ENCODE measurements around the gene DNAH2. TPM values are rescaled to one million over a fixed set of nuclear protein-coding genes. Genes with fewer than 3 reads are reported as not detected.

The DNAH2 gene
- total and polyA plus RNA-seq, 7 donors = under 0.01 to 0.36 (median 0.30) TPM; not detected in 3

DNA sequence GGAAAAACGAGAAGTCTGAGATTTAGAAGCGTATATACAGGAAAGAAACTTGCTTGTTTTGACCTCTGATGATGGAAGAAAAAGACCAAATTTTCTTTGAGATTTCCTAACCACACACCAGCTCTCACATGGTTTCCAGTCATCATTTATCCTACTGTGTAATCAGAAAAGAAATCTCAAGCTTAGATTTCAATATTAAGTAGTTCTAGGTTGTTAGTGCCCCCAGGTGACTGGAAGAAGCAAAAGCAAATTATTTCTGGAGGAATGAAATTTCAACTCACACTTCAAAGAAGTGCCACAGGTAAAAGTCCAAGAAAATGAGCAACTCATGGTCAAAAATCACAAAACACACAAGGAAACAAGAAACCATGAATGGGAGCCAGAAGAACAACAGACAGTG is 64.7 kb downstream of the DNAH2 start:
- Histone ChIP-seq H3K4me1 (no peaks in the 10 kb centered on the region), H3K27me3 (no peaks in the 10 kb centered on the region), H3K4me3 (no peak overlapping the region), H3K27ac (no peak overlapping the region), H3K9me3 (no peaks in the 10 kb centered on the region), H3K36me3 (no peaks in the 10 kb centered on the region)
- no peak for DNase-seq
- intact Hi-C loops (cut with DNase I) = no loop called here
- WGBS, 2 donors = 58 to 86% methylated on average over 2 of the region's 2 CpGs
- TF ChIP-seq, protein P1, sequence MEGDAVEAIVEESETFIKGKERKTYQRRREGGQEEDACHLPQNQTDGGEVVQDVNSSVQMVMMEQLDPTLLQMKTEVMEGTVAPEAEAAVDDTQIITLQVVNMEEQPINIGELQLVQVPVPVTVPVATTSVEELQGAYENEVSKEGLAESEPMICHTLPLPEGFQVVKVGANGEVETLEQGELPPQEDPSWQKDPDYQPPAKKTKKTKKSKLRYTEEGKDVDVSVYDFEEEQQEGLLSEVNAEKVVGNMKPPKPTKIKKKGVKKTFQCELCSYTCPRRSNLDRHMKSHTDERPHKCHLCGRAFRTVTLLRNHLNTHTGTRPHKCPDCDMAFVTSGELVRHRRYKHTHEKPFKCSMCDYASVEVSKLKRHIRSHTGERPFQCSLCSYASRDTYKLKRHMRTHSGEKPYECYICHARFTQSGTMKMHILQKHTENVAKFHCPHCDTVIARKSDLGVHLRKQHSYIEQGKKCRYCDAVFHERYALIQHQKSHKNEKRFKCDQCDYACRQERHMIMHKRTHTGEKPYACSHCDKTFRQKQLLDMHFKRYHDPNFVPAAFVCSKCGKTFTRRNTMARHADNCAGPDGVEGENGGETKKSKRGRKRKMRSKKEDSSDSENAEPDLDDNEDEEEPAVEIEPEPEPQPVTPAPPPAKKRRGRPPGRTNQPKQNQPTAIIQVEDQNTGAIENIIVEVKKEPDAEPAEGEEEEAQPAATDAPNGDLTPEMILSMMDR (IDR thresholded peaks at IDR 0.05) = peak in 1 of 4 experiments; percentile 10
- no peak for TF ChIP-seq EP300 (IDR thresholded peaks at IDR 0.05)

DNA sequence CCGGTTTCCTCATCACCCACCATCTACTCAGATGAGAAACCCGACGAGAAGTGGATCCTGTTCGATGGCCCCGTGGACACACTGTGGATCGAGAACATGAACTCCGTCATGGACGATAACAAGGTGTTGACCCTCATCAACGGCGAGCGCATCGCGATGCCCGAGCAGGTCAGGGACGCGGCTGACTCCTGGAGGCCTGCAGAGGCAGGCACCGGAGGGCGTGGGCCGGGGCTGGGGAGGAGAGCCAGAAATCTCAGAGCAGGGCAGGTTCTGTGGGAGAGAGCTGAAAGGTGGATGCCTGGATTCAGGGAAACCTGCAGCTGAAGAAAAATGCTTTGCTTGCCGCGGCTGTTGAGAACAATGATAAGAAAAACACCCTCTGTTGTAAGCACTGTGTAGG is 69.3 kb downstream of the DNAH2 start:
- 90 to 93% methylated on average over 21 of the region's 21 CpGs for WGBS, 2 donors
- DNase-seq = no peak
- H3K27me3 ChIP-seq = no peaks in the 10 kb centered on the region
- intact Hi-C loops (cut with DNase I) = no loop called here
- TF ChIP-seq POLR2A (IDR thresholded peaks at IDR 0.05) = no peak
- no peaks in the 10 kb centered on the region for H3K4me1 ChIP-seq
- H3K36me3 ChIP-seq = no peaks in the 10 kb centered on the region
- no peak overlapping the region for H3K27ac ChIP-seq
- H3K4me3 ChIP-seq = no peak overlapping the region
- H3K9me3 ChIP-seq = no peaks in the 10 kb centered on the region

DNA sequence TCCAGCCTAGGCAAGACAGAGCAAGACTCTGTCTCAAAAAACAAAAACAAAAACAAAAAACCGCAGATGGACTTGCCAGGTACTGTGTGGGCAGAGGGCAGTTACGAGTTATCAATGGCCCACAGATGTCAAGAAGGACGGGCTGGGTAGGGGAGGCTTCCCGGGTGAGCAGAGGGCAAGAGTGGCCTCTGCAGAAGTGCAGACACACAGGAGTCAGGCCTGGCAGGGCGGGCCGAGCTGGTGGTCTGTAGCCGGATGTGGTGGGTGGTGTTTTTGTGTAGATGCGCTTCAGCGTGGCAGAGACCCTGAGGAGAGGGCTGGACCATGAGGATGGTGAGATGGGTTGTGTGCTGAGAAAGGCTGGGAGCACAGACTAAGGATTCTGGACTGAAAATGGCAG is 71.6 kb downstream of the DNAH2 start:
- TF ChIP-seq POLR2AphosphoS5 (IDR thresholded peaks at IDR 0.05) (no peak), POLR2A (IDR thresholded peaks at IDR 0.05) (no peak), EP300 (IDR thresholded peaks at IDR 0.05) (no peak)
- TF ChIP-seq, protein P1 (IDR thresholded peaks at IDR 0.05) = no peak
- intact Hi-C loops (cut with DNase I) = no loop called here
- no peak overlapping the region for H3K4me3 ChIP-seq
- DNase-seq = no peak
- no peaks in the 10 kb centered on the region for H3K27me3 ChIP-seq
- no peaks in the 10 kb centered on the region for H3K9me3 ChIP-seq
- no peaks in the 10 kb centered on the region for H3K36me3 ChIP-seq
- no peak overlapping the region for H3K27ac ChIP-seq
- WGBS, 2 donors = 79 to 88% methylated on average over 9 of the region's 9 CpGs
- no peaks in the 10 kb centered on the region for H3K4me1 ChIP-seq

DNA sequence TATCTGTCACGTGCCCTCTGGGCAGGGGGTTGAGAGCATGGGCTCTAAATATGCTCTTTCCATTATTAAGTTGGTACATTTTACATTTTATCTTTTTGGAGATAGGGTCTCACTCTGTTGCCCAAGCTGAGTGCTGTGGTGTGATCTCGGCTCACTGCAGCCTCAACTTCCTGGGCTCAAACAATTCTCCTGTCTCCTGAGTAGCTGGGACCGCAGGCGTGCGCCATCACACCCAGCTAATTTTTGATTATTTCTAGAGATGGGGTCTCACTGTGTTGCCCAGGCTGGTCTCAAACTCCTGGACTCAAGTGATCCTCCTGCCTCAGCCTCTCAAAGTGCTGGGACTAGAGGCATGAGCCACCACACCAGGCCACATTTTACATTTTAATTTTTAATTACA is 72.6 kb downstream of the DNAH2 start:
- Histone ChIP-seq H3K27me3 (no peaks in the 10 kb centered on the region), H3K4me3 (no peak overlapping the region), H3K36me3 (no peaks in the 10 kb centered on the region), H3K27ac (no peak overlapping the region), H3K4me1 (no peaks in the 10 kb centered on the region), H3K9me3 (no peaks in the 10 kb centered on the region)
- intact Hi-C loops (cut with DNase I) = no loop called here
- DNase-seq = no peak
- no peak for TF ChIP-seq POLR2A (IDR thresholded peaks at IDR 0.05)
- no peak for TF ChIP-seq POLR2AphosphoS5 (IDR thresholded peaks at IDR 0.05)
- TF ChIP-seq, protein P1 (IDR thresholded peaks at IDR 0.05) = no peak
- TF ChIP-seq EP300 (IDR thresholded peaks at IDR 0.05) = no peak
- 91 to 93% methylated on average over 5 of the region's 5 CpGs for WGBS, 2 donors

DNA sequence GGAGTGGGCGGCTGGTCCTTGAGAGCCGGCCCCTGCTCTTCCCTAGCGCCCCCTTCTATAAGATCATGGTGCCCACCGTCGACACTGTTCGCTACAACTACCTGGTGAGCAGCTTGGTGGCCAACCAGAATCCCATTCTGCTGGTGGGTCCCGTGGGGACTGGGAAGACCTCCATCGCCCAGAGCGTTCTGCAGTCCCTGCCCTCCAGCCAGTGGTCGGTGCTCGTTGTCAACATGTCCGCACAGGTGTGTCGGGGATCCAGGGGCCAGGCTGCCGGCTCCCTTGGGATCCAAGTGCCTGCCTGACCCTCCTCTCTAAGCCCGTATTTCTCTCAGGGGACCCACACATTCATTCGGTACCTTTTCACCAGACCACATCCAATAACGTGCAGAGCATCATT is 75.1 kb downstream of the DNAH2 start:
- H3K4me3 ChIP-seq = no peak overlapping the region
- H3K4me1 ChIP-seq = no peaks in the 10 kb centered on the region
- DNase-seq = no peak
- no peak overlapping the region for H3K27ac ChIP-seq
- 95% methylated on average over 17 of the region's 17 CpGs for WGBS, 2 donors
- H3K36me3 ChIP-seq = no peaks in the 10 kb centered on the region
- no peaks in the 10 kb centered on the region for H3K9me3 ChIP-seq
- intact Hi-C loops (cut with DNase I) = no loop called here
- H3K27me3 ChIP-seq = no peaks in the 10 kb centered on the region
- no peak for TF ChIP-seq POLR2AphosphoS5 (IDR thresholded peaks at IDR 0.05)
- TF ChIP-seq EP300 (IDR thresholded peaks at IDR 0.05) = no peak

DNA sequence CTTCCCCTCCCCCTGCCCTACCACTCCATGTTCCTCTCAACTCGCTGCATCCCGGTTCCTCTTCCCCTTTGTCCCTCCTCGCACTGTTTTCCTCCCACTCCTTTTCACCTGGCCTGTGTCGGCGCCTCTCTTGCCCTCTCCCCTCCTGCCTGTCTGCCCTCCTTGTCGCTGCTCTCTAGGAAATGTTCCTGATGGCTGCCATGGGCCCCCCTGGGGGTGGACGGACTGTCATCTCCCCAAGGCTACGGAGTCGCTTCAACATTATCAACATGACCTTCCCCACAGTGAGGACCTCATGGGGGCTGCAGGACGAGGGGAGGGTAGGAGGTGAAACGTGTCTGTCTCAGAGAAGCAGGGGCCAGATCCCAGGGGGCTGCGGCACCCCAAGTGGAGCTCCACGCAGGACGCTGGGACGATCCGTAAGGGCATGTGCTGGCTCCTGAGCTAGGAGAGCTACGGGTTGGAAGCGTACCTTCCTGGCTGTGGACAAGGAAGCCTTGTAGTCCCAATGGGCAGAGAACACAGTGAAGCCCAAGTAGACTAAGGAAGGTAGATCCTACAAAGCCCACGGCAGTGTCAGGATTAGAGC is 76.6 kb downstream of the DNAH2 start:
- intact Hi-C loops (cut with DNase I) = no loop called here
- Histone ChIP-seq H3K36me3 (no peaks in the 10 kb centered on the region), H3K4me3 (no peak overlapping the region), H3K27ac (no peak overlapping the region), H3K4me1 (no peaks in the 10 kb centered on the region), H3K27me3 (no peaks in the 10 kb centered on the region), H3K9me3 (no peaks in the 10 kb centered on the region)
- TF ChIP-seq POLR2AphosphoS5 (IDR thresholded peaks at IDR 0.05) (no peak), EP300 (IDR thresholded peaks at IDR 0.05) (no peak)
- 72 to 83% methylated on average over 19 of the region's 19 CpGs for WGBS, 2 donors
- DNase-seq = no peak

Measured in sigmoid colon (tissue), 7 donors.